Measurements from ENCODE around the gene PTPRD. TPM values are rescaled to one million over a fixed set of nuclear protein-coding genes. Genes with fewer than 3 reads are reported as not detected.

PTPRD gene
- total and polyA plus RNA-seq, 2 of the 4 experiments (the other 2 are of a cell fraction): 0.07 to 0.18 TPM

DNA sequence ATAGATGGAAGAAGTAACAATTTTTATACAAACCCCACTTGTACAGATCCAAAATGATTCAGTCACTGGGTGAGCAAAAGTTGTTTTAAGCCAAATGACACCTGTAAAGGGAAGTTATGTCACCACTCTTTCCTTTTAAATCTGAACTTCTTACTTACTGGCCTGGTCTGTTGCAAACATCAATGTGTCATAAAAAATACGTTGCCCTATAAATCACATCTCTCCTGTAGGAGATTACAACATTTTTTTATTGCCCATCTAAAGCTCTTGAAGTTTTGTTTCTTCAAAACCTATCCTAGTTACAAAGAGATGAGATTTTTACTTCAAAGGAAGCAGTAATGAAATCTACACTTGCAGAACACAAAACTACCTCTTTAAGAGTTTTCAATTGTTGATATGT is 1725.4 kb downstream of the PTPRD start:
- no CpG with 5 or more reads among the region's 1 CpG for WGBS, 2 experiments (ENCODE audit: extremely low coverage in 2 of 2, insufficient read length in 1 of 2)
- Histone ChIP-seq H2BK20ac (ENCODE audit: low read depth, low read length) (no peak overlapping the region), H2BK5ac (ENCODE audit: low read depth, low read length, poor library complexity, severe bottlenecking) (no peak overlapping the region), H3K14ac (replicated peaks; ENCODE audit: low read depth, low read length) (no peak overlapping the region), H4K91ac (ENCODE audit: insufficient read depth, low read depth, low read length) (no peak overlapping the region), H3K79me1 (ENCODE audit: low read depth in 1 of 2, low read length in 2 of 2) (no peaks in the 10 kb centered on the region), H3K4me1 (ENCODE audit: control insufficient read depth, insufficient read depth, low read length) (no peaks in the 10 kb centered on the region), H3K4ac (ENCODE audit: low read depth, low read length) (no peak overlapping the region), H3K4me3 (ENCODE audit: insufficient read depth, low read depth, low read length) (no peak overlapping the region), H3K9ac (ENCODE audit: low read depth, low read length) (no peak overlapping the region), H3K4me2 (ENCODE audit: low read depth, low read length) (no peak overlapping the region), H3K56ac (ENCODE audit: extremely low read depth, insufficient read depth, low read length) (no peak overlapping the region), H3K9me3 (ENCODE audit: control insufficient read depth, insufficient read depth, low read length) (peaks cover 2% of the 10 kb centered on the region; the same call in 1 of the 2 replicates), H2AK9ac (replicated peaks; ENCODE audit: low read depth, low read length, poor library complexity) (no peak overlapping the region), H3K36me3 (ENCODE audit: control insufficient read depth, insufficient read depth, low read length) (no peaks in the 10 kb centered on the region), H4K8ac (ENCODE audit: low read depth in 2 of 2, low read length in 2 of 2) (no peak overlapping the region), H2BK120ac (ENCODE audit: low read depth, low read length) (no peak overlapping the region), H3K27me3 (ENCODE audit: control insufficient read depth, insufficient read depth, low read length) (no peaks in the 10 kb centered on the region), H4K5ac (ENCODE audit: low read depth, low read length) (no peak overlapping the region), H3K23ac (ENCODE audit: low read depth, low read length) (no peak overlapping the region), H2BK15ac (ENCODE audit: low read depth, low read length) (no peak overlapping the region), H3K18ac (ENCODE audit: low read depth, low read length) (no peak overlapping the region), H3K27ac (ENCODE audit: insufficient read depth, low read length) (no peak overlapping the region), H2AK5ac (ENCODE audit: low read depth, low read length) (no peak overlapping the region), H4K20me1 (ENCODE audit: insufficient read depth, low read length) (no peaks in the 10 kb centered on the region), H2AFZ (replicated peaks; ENCODE audit: low read length, poor library complexity) (no peak overlapping the region), H3K9me1 (ENCODE audit: insufficient read depth, low read length) (no peaks in the 10 kb centered on the region)
- dilution Hi-C loops (cut with HindIII; ENCODE audit: low sequenced_read_pairs, unreplicated experiment): no loop called here
- intact Hi-C loops (cut with micrococcal nuclease): no loop called here
- ATAC-seq (ENCODE audit: low read depth) (no peak), DNase-seq (no peak)
- BruUV-seq (replicated peaks): no TSS peak
- ChIA-PET CTCF (no interaction called here), POLR2A (ENCODE audit: unreplicated experiment) (no interaction called here)
- in situ Hi-C loops (cut with MboI; ENCODE audit: low sequenced_read_pairs): no loop called here
- no peak for TF ChIP-seq RAD21 (IDR thresholded peaks at IDR 0.05; ENCODE audit: low read length)
- TF ChIP-seq SMC3 (IDR thresholded peaks at IDR 0.05; ENCODE audit: low read depth, low read length): no peak
- TF ChIP-seq, protein P1, sequence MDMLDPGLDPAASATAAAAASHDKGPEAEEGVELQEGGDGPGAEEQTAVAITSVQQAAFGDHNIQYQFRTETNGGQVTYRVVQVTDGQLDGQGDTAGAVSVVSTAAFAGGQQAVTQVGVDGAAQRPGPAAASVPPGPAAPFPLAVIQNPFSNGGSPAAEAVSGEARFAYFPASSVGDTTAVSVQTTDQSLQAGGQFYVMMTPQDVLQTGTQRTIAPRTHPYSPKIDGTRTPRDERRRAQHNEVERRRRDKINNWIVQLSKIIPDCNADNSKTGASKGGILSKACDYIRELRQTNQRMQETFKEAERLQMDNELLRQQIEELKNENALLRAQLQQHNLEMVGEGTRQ (IDR thresholded peaks at IDR 0.05; ENCODE audit: low read depth, low read length): no peak
- no peak for TF ChIP-seq RCOR1 (IDR thresholded peaks at IDR 0.05; ENCODE audit: insufficient replicate concordance, low read length)
